NCI-H2107 (cell line): Measurements from ENCODE around the gene ASIC3.
A peak's percentile ranks its signal among the peaks of the same experiment; 100 is the strongest.

Source experiments
- DNase-seq: peaks from one replicate; lab custom pipeline; 2025; lab: John Stamatoyannopoulos, UW

ASIC3 gene

GRCh38 chr7:151085691-151086620 is 37.6 kb downstream of the ASIC3 start, which contains the start of gene AGAP3:
AGAP3 (plus strand) TSS chr7:151086475; CDS start chr7:151086742, 267 bp downstream.
- peak; percentile 46 for DNase-seq

GRCh38 chr7:151086802-151087244 is 38.5 kb downstream of the ASIC3 start:
- DNase-seq = no peak

DNA sequence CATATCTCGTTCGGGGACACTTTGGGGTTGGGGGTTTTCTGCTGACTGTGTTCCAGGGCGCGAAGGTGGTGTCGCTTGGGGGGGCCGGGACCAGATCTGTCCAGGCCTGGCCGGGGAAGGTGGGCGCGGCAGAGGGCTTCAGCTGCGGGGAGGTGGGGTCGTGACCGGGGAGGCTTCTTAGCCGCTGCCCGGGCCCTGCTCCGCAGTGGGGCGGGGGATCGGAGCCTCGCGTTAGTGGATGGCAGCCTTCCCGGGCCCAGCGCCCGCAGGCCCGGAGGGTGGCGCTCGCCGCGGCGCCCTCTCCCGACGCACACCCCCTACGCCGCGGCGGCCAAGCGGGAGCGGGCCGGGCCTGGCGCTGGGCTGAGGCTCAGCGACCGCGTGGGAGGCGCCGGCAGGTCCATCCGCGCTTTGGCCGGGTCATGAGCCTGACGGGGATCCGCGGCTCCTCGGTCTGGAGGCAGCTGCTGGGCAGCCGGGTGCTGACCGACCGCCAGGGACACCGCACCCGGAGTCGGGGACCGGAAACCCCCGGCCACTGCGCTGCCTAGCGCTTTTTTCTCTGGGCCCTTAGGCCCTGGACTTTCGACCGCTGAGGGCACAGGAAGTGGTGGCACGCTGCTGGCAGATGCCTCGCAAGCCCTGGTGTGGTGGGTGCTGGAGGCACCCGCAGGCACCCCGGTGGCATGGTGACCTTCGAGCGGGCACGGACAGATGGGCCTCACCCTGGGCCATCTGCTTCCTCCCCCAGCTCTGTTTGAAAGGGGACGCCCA is 39.1 kb downstream of the ASIC3 start:
- no peak for DNase-seq

DNA sequence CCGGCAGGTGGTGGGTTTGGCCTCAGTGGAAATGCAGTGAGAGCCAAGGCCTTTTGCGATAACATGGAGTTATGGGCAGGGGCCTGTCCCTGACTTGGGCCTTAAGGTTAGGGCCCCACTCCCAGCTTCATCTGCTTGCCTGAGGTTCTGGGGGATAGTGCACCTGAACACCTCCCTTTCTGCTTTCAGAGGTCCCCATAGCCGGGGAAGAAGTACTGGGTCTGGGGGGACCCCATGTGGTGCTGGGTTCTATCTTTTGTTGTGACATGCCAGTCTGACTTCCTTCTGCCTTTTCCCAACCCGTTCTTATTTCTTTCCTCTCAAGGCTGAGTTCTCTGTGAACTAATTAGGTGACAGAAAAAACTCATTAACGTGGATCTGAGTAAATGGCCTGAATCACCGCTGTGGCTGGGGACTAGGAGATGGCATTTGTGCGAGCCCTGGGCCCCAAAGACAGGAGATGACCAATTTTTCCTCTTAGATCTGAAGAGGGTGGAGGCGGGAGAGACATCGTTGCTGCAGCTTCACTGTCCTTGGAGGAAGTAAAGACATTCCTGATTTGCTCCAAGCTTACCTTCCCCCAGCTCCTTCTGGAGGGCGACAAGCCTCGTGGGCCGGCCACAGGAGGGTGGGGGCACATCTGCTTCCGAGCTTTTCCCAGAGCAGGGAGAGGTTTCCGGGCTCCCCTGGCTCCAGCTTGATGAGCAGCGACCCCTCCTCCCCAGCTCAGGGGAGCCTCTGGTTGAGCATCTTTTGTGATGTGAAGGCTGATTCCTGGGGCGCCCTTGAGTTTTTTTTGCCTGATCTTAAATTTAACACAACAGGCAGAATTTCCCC is 39.9 kb downstream of the ASIC3 start:
- DNase-seq = no peak

DNA sequence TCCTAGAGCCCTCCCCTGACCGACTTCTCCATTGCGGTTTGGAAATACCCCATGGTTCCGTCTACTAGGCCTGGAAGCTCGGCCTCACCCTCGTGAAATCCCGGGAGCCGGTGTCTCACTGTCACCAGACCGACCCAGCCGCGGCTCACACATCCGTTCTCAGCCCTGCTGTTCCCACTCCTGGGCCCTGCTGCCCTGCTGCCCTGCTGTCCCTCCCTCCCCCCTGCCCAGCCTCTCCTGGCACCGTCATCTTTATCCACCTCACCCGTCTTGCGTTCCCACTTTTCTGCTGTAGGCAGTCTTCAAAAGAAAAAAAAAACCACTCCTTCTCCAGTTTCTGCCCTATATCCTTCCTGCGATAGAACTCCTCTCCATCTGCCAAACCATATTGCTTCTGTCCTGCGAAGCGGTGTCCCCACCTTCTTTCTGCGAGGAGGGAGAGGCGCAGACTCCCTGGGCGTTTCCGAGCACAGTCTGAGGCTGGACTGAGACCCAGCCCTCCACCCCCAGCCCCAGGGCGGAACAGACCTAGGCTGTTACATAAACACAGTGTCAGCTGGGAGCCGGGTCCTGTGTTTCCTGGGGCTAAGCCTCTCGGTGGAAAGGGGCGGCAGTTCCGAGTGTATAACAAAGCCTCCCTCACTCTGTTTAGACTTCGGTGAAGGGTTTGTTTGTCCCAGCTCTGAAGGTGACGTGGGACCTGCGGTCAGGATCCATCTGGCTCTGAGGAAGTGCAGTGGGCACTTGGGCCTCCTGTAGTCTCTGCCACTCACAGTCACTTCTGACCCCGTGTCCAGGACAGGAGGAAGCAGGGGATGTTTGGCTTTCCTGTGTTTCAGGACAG is 40.7 kb downstream of the ASIC3 start:
- DNase-seq = no peak

DNA sequence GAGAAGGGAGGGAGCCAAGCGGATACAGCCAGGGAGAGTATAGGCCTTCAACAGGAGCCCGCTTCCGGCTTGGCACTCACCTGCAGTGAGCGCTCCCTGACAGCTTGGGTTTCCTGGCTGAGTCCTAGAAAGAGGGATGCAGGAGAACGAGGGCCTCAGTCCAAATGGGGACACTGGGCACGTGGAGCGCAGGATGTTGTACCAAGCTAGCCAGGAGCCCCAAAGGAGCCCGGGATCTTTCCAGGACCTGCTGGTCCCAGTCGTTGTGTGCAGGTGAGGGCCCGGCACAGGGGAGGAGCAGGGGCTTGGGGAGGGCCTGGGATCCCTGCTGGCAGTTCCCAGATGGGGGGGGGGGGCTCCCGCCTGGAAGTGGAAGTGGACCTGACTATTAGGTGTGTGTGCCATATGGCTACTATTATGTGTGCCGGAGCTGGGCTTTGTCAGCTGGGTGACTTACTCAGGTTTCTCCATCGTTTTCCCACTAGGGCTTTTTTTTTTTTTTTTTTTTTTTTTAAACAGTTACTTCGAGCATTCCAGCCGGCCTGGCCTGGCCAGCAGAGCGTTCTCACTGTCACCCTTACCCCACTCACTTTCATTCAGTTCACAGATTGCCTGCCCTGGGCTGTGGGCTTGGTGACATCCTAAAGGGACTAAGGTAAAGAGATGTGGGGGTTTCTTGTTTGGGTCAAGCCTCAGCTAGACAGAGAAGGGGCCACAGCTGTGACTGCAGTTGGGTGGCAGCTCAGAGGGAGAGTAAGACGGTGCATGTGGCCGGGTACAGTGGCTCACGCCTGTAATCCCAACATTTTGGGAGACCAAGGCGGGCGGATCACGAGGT is 41.8 kb downstream of the ASIC3 start:
- DNase-seq = no peak

- DNase-seq = no peak
Observed at GRCh38 chr7:151091003-151091402, 42.7 kb downstream of the ASIC3 start.

DNA sequence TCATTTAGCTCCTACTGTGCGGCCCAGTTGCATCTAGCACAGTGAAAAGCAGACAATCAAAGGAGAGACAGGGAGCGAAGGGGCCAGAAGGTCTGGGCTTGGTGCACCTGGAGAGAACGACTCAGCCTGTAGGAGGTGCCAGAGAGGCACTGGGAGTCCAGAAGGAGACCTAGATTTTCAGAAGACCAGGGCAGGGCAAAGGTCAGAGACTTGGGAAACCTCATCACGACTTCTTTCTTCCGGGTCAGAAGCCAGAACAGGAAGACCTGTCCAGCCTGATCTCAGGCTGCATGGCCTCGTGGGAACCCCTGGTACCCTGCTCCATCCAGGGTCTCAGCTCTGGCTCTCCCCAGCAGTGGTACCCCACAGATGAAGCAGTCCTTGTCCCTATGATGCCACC is 43.1 kb downstream of the ASIC3 start:
- no peak for DNase-seq

- no peak for DNase-seq
Observed at GRCh38 chr7:151091988-151092387, 43.7 kb downstream of the ASIC3 start.

DNA sequence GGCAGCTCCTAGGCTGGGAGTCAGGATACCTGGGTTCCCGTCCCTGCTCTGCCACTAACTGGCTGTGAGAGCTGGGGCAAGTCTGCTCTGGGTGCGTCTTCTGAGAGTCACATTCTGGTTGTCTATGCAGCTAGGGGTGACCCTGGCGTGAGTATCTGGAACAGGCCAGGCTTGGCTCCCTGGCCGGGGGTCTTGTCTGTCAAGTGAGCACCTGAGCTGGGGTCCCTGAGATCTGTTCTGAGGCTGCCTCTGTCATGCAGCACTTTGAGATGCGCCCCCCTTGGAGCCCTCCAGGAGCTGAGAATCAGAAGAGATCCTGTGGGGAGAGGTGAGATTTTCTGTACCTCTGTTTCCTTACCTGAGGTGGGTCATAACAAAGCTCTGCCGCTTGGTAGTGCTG is 45.4 kb downstream of the ASIC3 start:
- DNase-seq = no peak

- DNase-seq = no peak
Observed at GRCh38 chr7:151094675-151095074, 46.3 kb downstream of the ASIC3 start.

DNA sequence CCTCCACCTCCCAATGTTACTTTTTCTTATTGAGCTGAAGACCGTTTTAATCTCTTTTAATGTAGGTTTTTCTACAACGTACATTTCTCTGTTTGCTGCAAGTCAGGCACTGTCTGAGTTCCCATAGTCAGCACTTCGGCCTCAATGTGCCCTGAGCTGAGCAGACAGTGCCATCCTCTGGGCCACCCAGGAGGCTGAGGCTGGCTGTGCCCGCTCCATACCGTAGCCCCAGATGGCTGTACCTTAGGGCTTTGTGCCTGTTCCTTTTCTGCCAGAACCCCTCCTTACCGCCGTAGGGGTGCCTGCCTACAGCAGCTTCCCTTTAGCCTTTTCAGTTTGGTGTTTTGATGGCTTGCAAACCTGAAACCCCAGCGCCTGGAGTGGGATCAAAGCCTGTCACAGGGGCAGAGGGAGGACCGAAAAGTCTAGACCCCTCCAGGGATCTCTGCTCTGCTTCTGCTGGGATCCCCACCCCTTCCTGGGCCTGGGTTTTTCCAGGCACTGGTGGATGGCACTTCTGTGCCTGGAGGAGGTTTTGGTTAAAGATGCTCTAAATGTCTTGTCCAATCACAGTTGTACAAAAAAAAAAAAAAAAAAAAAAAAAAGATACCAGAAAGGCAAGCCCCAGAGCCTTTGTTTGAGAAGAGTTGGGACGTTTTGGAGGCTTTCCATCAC is 46.9 kb downstream of the ASIC3 start:
- DNase-seq = no peak

- no peak for DNase-seq
Observed at GRCh38 chr7:151095828-151096475, 47.6 kb downstream of the ASIC3 start.

GRCh38 chr7:151099486-151100211 is 51.3 kb downstream of the ASIC3 start:
- no peak for DNase-seq

DNA sequence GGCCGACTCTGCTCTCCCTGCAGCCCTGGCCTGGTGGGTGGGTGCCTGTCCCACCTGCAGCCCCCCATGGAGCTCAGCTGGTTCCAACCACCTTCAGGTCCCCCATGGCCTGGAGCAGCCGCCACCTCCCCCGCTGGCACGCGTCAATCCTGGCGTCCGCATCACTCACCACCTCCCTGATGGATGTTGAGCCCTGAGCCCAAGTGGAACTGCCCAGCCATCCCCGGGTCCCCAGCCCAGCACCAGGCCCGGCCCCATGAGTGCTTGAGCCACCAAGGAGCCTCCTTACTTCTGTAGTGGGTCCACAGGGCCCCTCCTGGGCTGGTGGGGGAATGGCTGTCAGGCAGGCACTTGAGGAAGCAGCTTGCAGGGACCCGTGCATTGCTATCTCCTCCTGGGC is 52.6 kb downstream of the ASIC3 start:
- DNase-seq = no peak

GRCh38 chr7:151101621-151102396 is 53.5 kb downstream of the ASIC3 start:
- no peak for DNase-seq
